CD14-positive monocyte (primary cell): Measurements from ENCODE around the gene DRC7. TPM values are rescaled to one million over a fixed set of nuclear protein-coding genes. Genes with fewer than 3 reads are reported as not detected.

Experiments
- DNase-seq, 3 donors: peaks; one replicate each; pipeline ENCODE4 v3.0.0-alpha.2; 2011 to 2022
- H2AFZ ChIP-seq: 2 replicates; pipeline ENCODE4 v1.6.0; 2012; ENCODE audit warnings: mild to moderate bottlenecking, low read depth, low read length, inconsistent platforms; ENCODE audit not compliant: insufficient read depth, poor library complexity, severe bottlenecking
- H3K27ac ChIP-seq, 2 donors: 1 replicate in 1 of 2; 2 replicates in 1 of 2; pipeline ENCODE4 v1.5.1; 2012 to 2013; ENCODE audit warnings: low read length in 2 of 2, control low read depth in 1 of 2, inconsistent platforms in 1 of 2, low read depth in 1 of 2, mild to moderate bottlenecking in 1 of 2
- H3K27me3 ChIP-seq, 2 donors: one replicate each; pipeline versions ENCODE4 v1.6.0 to v1.6.1; 2011 to 2013; ENCODE audit warnings: low read length in 2 of 2; ENCODE audit not compliant: control insufficient read depth in 2 of 2, insufficient read depth in 2 of 2
- H3K36me3 ChIP-seq, 2 donors: replicated peaks in 1 of 2; 1 replicate in 1 of 2; 2 replicates in 1 of 2; pipeline versions ENCODE4 v1.5.1 to v1.6.1; 2012 to 2013; ENCODE audit warnings: low read length in 2 of 2, control low read depth in 1 of 2, inconsistent platforms in 1 of 2, mild to moderate bottlenecking in 1 of 2; ENCODE audit not compliant: insufficient read depth in 2 of 2, control insufficient read depth in 1 of 2
- H3K4me1 ChIP-seq, 2 donors: 1 replicate in 1 of 2; 2 replicates in 1 of 2; pipeline versions ENCODE4 v1.5.1 to v1.6.1; 2012 to 2013; ENCODE audit warnings: low read length in 2 of 2, control low read depth in 1 of 2, inconsistent platforms in 1 of 2, mild to moderate bottlenecking in 1 of 2, moderate library complexity in 1 of 2; ENCODE audit not compliant: insufficient read depth in 2 of 2, control insufficient read depth in 1 of 2
- H3K4me2 ChIP-seq: replicated peaks from 2 replicates; pipeline ENCODE3; 2012; ENCODE audit warnings: low read length, moderate library complexity, mild to moderate bottlenecking; ENCODE audit not compliant: poor library complexity, severe bottlenecking; ENCODE audit errors: extremely low read depth
- H3K4me3 ChIP-seq, 3 experiments: fragments of 200-600 bp in 1 of 3; sonication (generic) in 1 of 3; replicated peaks in 1 of 3; 1 replicate in 2 of 3; 2 replicates in 1 of 3; pipeline ENCODE4 v1.5.1; 2011 to 2013; ENCODE audit warnings: low read length in 3 of 3, mild to moderate bottlenecking in 3 of 3, control low read depth in 2 of 3, low read depth in 2 of 3, inconsistent platforms in 1 of 3, moderate library complexity in 1 of 3
- H3K79me2 ChIP-seq: 2 replicates; pipeline ENCODE4 v1.6.0; 2012; ENCODE audit warnings: mild to moderate bottlenecking, control low read depth, inconsistent platforms, low read length, moderate library complexity; ENCODE audit not compliant: insufficient read depth
- H3K9ac ChIP-seq: 2 replicates; pipeline ENCODE4 v1.6.0; 2017; ENCODE audit warnings: low read length, mild to moderate bottlenecking; ENCODE audit not compliant: insufficient read depth, poor library complexity, severe bottlenecking
- H3K9me3 ChIP-seq, 2 donors: replicated peaks in 1 of 2; 1 replicate in 1 of 2; 2 replicates in 1 of 2; pipeline versions ENCODE4 v1.5.1 to v1.6.1; 2012 to 2013; ENCODE audit warnings: low read length in 2 of 2, control low read depth in 1 of 2; ENCODE audit not compliant: control insufficient read depth in 1 of 2, insufficient read depth in 1 of 2
- H4K20me1 ChIP-seq: 2 replicates; pipeline ENCODE4 v1.6.0; 2012; ENCODE audit warnings: mild to moderate bottlenecking, low read length, control low read depth, moderate library complexity; ENCODE audit not compliant: insufficient read depth
- H3K27ac Mint-ChIP-seq, 7 donors: one replicate each; pipeline ENCODE4 v1.8.0; 2020; ENCODE audit warnings: mild to moderate bottlenecking in 7 of 7, mixed read lengths in 7 of 7, moderate library complexity in 6 of 7, inconsistent platforms in 2 of 7
- H3K27me3 Mint-ChIP-seq, 3 donors: one replicate each; pipeline ENCODE4 v1.8.0; 2021 to 2022; ENCODE audit warnings: low read depth in 3 of 3, mild to moderate bottlenecking in 3 of 3, mixed read lengths in 3 of 3, moderate library complexity in 3 of 3, inconsistent platforms in 1 of 3
- H3K36me3 Mint-ChIP-seq, 2 donors: one replicate each; pipeline ENCODE4 v1.8.0; 2020; ENCODE audit warnings: mixed read lengths in 2 of 2, inconsistent platforms in 1 of 2, mild to moderate bottlenecking in 1 of 2
- H3K4me1 Mint-ChIP-seq: one replicate; pipeline ENCODE4 v1.8.0; 2020; ENCODE audit warnings: mild to moderate bottlenecking, mixed read lengths
- H3K4me3 Mint-ChIP-seq, 2 donors: one replicate each; pipeline ENCODE4 v1.8.0; 2020; ENCODE audit warnings: mild to moderate bottlenecking in 2 of 2, mixed read lengths in 2 of 2, moderate library complexity in 1 of 2
- H3K9me3 Mint-ChIP-seq, 7 donors: one replicate each; pipeline ENCODE4 v1.8.0; 2020 to 2022; ENCODE audit warnings: mixed read lengths in 7 of 7, mild to moderate bottlenecking in 6 of 7, moderate library complexity in 6 of 7, inconsistent platforms in 2 of 7
- CTCF ChIP-seq: fragments of 200-600 bp; IDR thresholded peaks from one replicate; pipeline ENCODE4 v1.8.0; 2022; ENCODE audit warnings: antibody characterized with exemption, mild to moderate bottlenecking
- WGBS: methylation state at CpG from one replicate; pipeline ENCODE4 v1.1.5; 2013; ENCODE audit warnings: missing lambda C conversion rate; ENCODE audit not compliant: insufficient coverage; 5-methylcytosine and 5-hydroxymethylcytosine counted together
- intact Hi-C, 2 donors: fragments of 100-400 bp; cut with micrococcal nuclease; formaldehyde crosslinking; loops; one replicate each; pipeline versions ENCODE4 v1.15.0 to v1.15.1; 2023
- polyA plus RNA-seq, 3 donors: library from polyadenylated mRNA; depleted of rRNA in 1 of 3; unstranded in 2 of 3; stranded (reverse) in 1 of 3; fragments of 300-500 nt in 2 of 3; fragments of >200 nt in 1 of 3; fragmentation: Illumina TruSeq in 2 of 3; gene quantifications; 1 replicate in 2 of 3; 2 replicates in 1 of 3; pipeline ENCODE4 v1.2.3, GENCODE V29; 2012 to 2021

DRC7 gene
- polyA plus RNA-seq, 3 donors: 0.11 to 0.41 TPM; not detected in 1

- no peaks in the 10 kb centered on the region for H3K9me3 ChIP-seq
- no peaks in the 10 kb centered on the region for H3K36me3 ChIP-seq
- H3K9me3 Mint-ChIP-seq: peaks cover 0 to 5% (median 0%) of the 10 kb centered on the region in 7 donors
- no peak overlapping the region for H3K4me3 Mint-ChIP-seq
- no peaks in the 10 kb centered on the region for H4K20me1 ChIP-seq
- peaks cover 24% of the 10 kb centered on the region for H3K4me1 Mint-ChIP-seq
- H3K4me1 ChIP-seq: peaks cover 24 to 25% of the 10 kb centered on the region in 2 donors
- no peak overlapping the region for H3K27ac ChIP-seq
- 42% methylated on average over 6 of the region's 10 CpGs for WGBS
- no peak for DNase-seq
- H3K27ac Mint-ChIP-seq: no peak overlapping the region
- no peaks in the 10 kb centered on the region for H3K79me2 ChIP-seq
- peaks cover 27 to 52% (median 44%) of the 10 kb centered on the region in 3 donors for H3K27me3 Mint-ChIP-seq
- no peak overlapping the region for H3K4me3 ChIP-seq
- H3K27me3 ChIP-seq: peaks cover 2 to 52% of the 10 kb centered on the region in 2 donors
- TF ChIP-seq CTCF: no peak
- no peaks in the 10 kb centered on the region for H3K36me3 Mint-ChIP-seq
- no peak overlapping the region for H2AFZ ChIP-seq
- intact Hi-C loops: loop anchor here (5.0 kb wide), 3 partner anchors 47 to 92 kb away; partner anchors contain the start of genes DRC7 (in 1 of the 2) and KATNB1 (in 1 of the 2)
- no peak overlapping the region for H3K4me2 ChIP-seq
- H3K9ac ChIP-seq: no peak overlapping the region
Observed at GRCh38 chr16:57645169-57645568, 49.4 kb upstream of the DRC7 start.

GRCh38 chr16:57645691-57646387, 48.8 kb upstream of the DRC7 start:
- H3K4me1 Mint-ChIP-seq: peaks cover 24% of the 10 kb centered on the region
- Histone ChIP-seq H3K27me3 (peaks cover 2 to 48% of the 10 kb centered on the region in 2 donors), H3K4me3 (no peak overlapping the region), H3K79me2 (no peaks in the 10 kb centered on the region), H3K4me1 (peaks cover 24 to 25% of the 10 kb centered on the region in 2 donors), H4K20me1 (no peaks in the 10 kb centered on the region), H3K9ac (no peak overlapping the region), H3K27ac (no peak overlapping the region), H3K36me3 (no peaks in the 10 kb centered on the region), H3K4me2 (no peak overlapping the region), H2AFZ (no peak overlapping the region), H3K9me3 (no peaks in the 10 kb centered on the region)
- TF ChIP-seq CTCF: no peak
- intact Hi-C loops: loop anchor here (5.0 kb wide), 3 partner anchors 46 to 91 kb away; partner anchors contain the start of genes DRC7 (in 1 of the 2) and KATNB1 (in 1 of the 2)
- H3K27me3 Mint-ChIP-seq: peaks cover 26 to 47% (median 39%) of the 10 kb centered on the region in 3 donors
- peaks cover 0 to 5% (median 0%) of the 10 kb centered on the region in 7 donors for H3K9me3 Mint-ChIP-seq
- DNase-seq: peak in 1 of 3 donors; percentile 33
- 58% methylated on average over 13 of the region's 24 CpGs for WGBS
- no peaks in the 10 kb centered on the region for H3K36me3 Mint-ChIP-seq
- H3K4me3 Mint-ChIP-seq: peak overlapping the region in 1 of 2 donors; percentile 62
- peak overlapping the region in 2 of 7 donors; percentile 5 to 16 for H3K27ac Mint-ChIP-seq
